GM12878 (cell line): ENCODE data around the gene TSPO. TPM values are rescaled to one million over a fixed set of nuclear protein-coding genes. Genes with fewer than 3 reads are reported as not detected.

Source experiments
- ATAC-seq: fragments of 200-7000 bp; cut with Tn5 transposase; 3 replicates; pipeline ENCODE4 v1.9.1; 2020; ENCODE audit warnings: mild to moderate bottlenecking, moderate library complexity
- BruUV-seq: library from RNA; stranded (reverse); fragments of 400-500 nt; replicated peaks from 2 replicates; lab custom pipeline; 2021; lab: Mats Ljungman, UMichigan
- CTCF ChIA-PET: fragments of 300-600 bp; sonication (Branson Sonifier 250); formaldehyde crosslinking; extraction: SDS; loops from one replicate; lab custom pipeline; 2021; ENCODE audit warnings: inconsistent platforms; lab: Yijun Ruan, JAX
- POLR2A ChIA-PET: fragments of 350-600 bp; formaldehyde crosslinking; extraction: SDS; loops from one replicate; lab custom pipeline; 2021; ENCODE audit warnings: inconsistent platforms; lab: Charles Lee
- RAD21 ChIA-PET: fragments of 300-600 bp; sonication (Branson Sonifier 250); formaldehyde crosslinking; loops from one replicate; lab custom pipeline; 2023; ENCODE audit warnings: antibody characterized with exemption; ENCODE audit not compliant: unreplicated experiment; lab: Charles Lee
- SMC1A ChIA-PET: fragments of 300-600 bp; sonication (Branson Sonifier 250); formaldehyde crosslinking; loops from one replicate; lab custom pipeline; 2023; ENCODE audit not compliant: unreplicated experiment, uncharacterized antibody; lab: Charles Lee
- DNase-seq: peaks from one replicate; pipeline ENCODE4 v3.0.0-alpha.2; 2011; ENCODE audit warnings: low read depth, low spot score
- FAIRE-seq: peaks from 3 replicates; lab custom pipeline; 2011; peaks lifted over from hg19 to GRCh38; lab: Jason Lieb, UNC
- H2AFZ ChIP-seq: 2 replicates; pipeline ENCODE4 v1.6.0; 2011; ENCODE audit warnings: low read depth, low read length, control low read depth; ENCODE audit not compliant: control insufficient read depth
- H3K27ac ChIP-seq: 2 replicates; pipeline ENCODE4 v1.5.1; 2011; ENCODE audit warnings: control low read depth; ENCODE audit not compliant: control insufficient read depth, insufficient read depth
- H3K27me3 ChIP-seq, 2 experiments: replicated peaks in 1 of 2; 2 replicates each; pipeline versions ENCODE4 v1.6.0 to v1.6.1; 2011; ENCODE audit warnings: low read length in 1 of 2; ENCODE audit not compliant: control insufficient read depth in 2 of 2, insufficient read depth in 2 of 2
- H3K36me3 ChIP-seq, 2 experiments: 2 replicates each; pipeline ENCODE4 v1.5.1; 2011; ENCODE audit warnings: low read length in 1 of 2; ENCODE audit not compliant: control insufficient read depth in 2 of 2, insufficient read depth in 2 of 2
- H3K4me1 ChIP-seq: 2 replicates; pipeline ENCODE4 v1.6.1; 2011; ENCODE audit warnings: mild to moderate bottlenecking, low read length, moderate library complexity, mixed read lengths; ENCODE audit not compliant: control insufficient read depth, insufficient read depth
- H3K4me2 ChIP-seq: 2 replicates; pipeline ENCODE4 v1.6.0; 2011; ENCODE audit warnings: control low read depth; ENCODE audit not compliant: control insufficient read depth, insufficient read depth
- H3K4me3 ChIP-seq: fragments of 200-600 bp; sonication (generic); 2 replicates; pipeline ENCODE4 v1.5.1; 2016
- H3K79me2 ChIP-seq: 2 replicates; pipeline ENCODE4 v1.6.0; 2011; ENCODE audit warnings: low read length; ENCODE audit not compliant: control insufficient read depth, insufficient read depth
- H3K9ac ChIP-seq: 2 replicates; pipeline ENCODE4 v1.8.0; 2011; ENCODE audit warnings: low read length, control low read depth, mixed read lengths; ENCODE audit not compliant: control insufficient read depth, insufficient read depth
- H3K9me3 ChIP-seq: replicated peaks from 3 replicates; pipeline ENCODE4 v1.5.1; 2011; ENCODE audit warnings: mild to moderate bottlenecking, low read length; ENCODE audit not compliant: control insufficient read depth, insufficient read depth
- H4K20me1 ChIP-seq: 2 replicates; pipeline ENCODE4 v1.6.0; 2011; ENCODE audit not compliant: control insufficient read depth, insufficient read depth
- EGR1 ChIP-seq, 2 experiments: IDR thresholded peaks; 1 replicate in 1 of 2; 2 replicates in 1 of 2; pipeline ENCODE4 v1.6.1; 2011 to 2012; ENCODE audit warnings: low read depth in 2 of 2, low read length in 2 of 2, borderline replicate concordance in 1 of 2, mild to moderate bottlenecking in 1 of 2, moderate library complexity in 1 of 2
- LARP7 ChIP-seq: fragments of 450-650 bp; IDR thresholded peaks from 2 replicates; pipeline ENCODE4 v1.6.1; 2017; ENCODE audit warnings: mild to moderate bottlenecking
- NR2C1 ChIP-seq: fragments of 450-650 bp; IDR thresholded peaks from 2 replicates; pipeline ENCODE4 v1.6.1; 2017; ENCODE audit warnings: antibody characterized with exemption, mild to moderate bottlenecking, moderate library complexity
- NR2C2 ChIP-seq: IDR thresholded peaks from 2 replicates; pipeline ENCODE4 v1.6.1; 2011; ENCODE audit warnings: borderline replicate concordance, low read depth; ENCODE audit not compliant: control insufficient read depth, insufficient read length
- RUNX3 ChIP-seq: IDR thresholded peaks from 2 replicates; pipeline ENCODE4 v1.6.1; 2012; ENCODE audit warnings: low read length, inconsistent platforms
- SIX5 ChIP-seq: IDR thresholded peaks from 2 replicates; pipeline ENCODE4 v1.6.1; 2011; ENCODE audit warnings: mild to moderate bottlenecking, low read depth, low read length, moderate library complexity; ENCODE audit not compliant: severe bottlenecking
- SRF ChIP-seq, 2 experiments: IDR thresholded peaks; 2 replicates each; pipeline ENCODE4 v1.6.1; 2011; ENCODE audit warnings: low read depth in 2 of 2, low read length in 2 of 2, mild to moderate bottlenecking in 1 of 2, moderate library complexity in 1 of 2
- TARDBP ChIP-seq: IDR thresholded peaks from 2 replicates; pipeline ENCODE4 v1.6.1; 2016; ENCODE audit warnings: borderline replicate concordance
- ZBED1 ChIP-seq: IDR thresholded peaks from 2 replicates; pipeline ENCODE4 v1.6.1; 2016; ENCODE audit warnings: borderline replicate concordance
- ZNF622 ChIP-seq: fragments of 450-650 bp; IDR thresholded peaks from 2 replicates; pipeline ENCODE4 v1.6.1; 2017; ENCODE audit warnings: mild to moderate bottlenecking, inconsistent platforms
- WGBS: methylation state at CpG from one replicate; pipeline ENCODE4 v1.1.6; 2016; ENCODE audit warnings: low lambda C conversion rate; ENCODE audit not compliant: insufficient replicate concordance, insufficient coverage; ENCODE audit errors: missing lambda C conversion rate; 5-methylcytosine and 5-hydroxymethylcytosine counted together
- in situ Hi-C: fragments of 300-500 bp; cut with MboI; formaldehyde crosslinking; loops from 9 replicates; pipeline ENCODE4 v1.14.3; 2018; ENCODE audit warnings: mixed read lengths
- intact Hi-C: fragments of 100-400 bp; cut with micrococcal nuclease; formaldehyde crosslinking; loops from one replicate; pipeline ENCODE4 v1.14.2; 2022; ENCODE audit not compliant: unreplicated experiment
- polyA plus RNA-seq, 11 experiments: library from polyadenylated mRNA; depleted of rRNA in 4 of 11; unstranded in 6 of 11; stranded (reverse) in 5 of 11; fragments of >200 nt; fragmentation: Nextera tagmentation in 4 of 11; fragmentation: Illumina TruSeq in 1 of 11; extraction: Ambion mirVana in 4 of 11; extraction: Trizol in 1 of 11; gene quantifications; 1 replicate in 1 of 11; 2 replicates in 10 of 11; pipeline versions ENCODE4 v1.2.1 to v1.2.3, GENCODE V29; 2011 to 2016; ENCODE audit warnings: inconsistent platforms in 2 of 11, missing spikeins in 2 of 11, low read depth in 1 of 11
- total RNA-seq, 4 experiments: library from RNA; depleted of rRNA in 3 of 4; stranded (reverse); fragments of >200 nt in 3 of 4; fragmentation: Illumina TruSeq in 1 of 4; extraction: Trizol in 1 of 4; gene quantifications; 2 replicates each; pipeline versions ENCODE4 v1.2.1 to v1.2.3, GENCODE V29; 2013 to 2021

Gene TSPO
- total and polyA plus RNA-seq, 10 of the 15 experiments (the other 5 are each of a cell fraction or from before 2014, with no cell fraction given): 1.4 to 50.5 (median 18.8) TPM

DNA sequence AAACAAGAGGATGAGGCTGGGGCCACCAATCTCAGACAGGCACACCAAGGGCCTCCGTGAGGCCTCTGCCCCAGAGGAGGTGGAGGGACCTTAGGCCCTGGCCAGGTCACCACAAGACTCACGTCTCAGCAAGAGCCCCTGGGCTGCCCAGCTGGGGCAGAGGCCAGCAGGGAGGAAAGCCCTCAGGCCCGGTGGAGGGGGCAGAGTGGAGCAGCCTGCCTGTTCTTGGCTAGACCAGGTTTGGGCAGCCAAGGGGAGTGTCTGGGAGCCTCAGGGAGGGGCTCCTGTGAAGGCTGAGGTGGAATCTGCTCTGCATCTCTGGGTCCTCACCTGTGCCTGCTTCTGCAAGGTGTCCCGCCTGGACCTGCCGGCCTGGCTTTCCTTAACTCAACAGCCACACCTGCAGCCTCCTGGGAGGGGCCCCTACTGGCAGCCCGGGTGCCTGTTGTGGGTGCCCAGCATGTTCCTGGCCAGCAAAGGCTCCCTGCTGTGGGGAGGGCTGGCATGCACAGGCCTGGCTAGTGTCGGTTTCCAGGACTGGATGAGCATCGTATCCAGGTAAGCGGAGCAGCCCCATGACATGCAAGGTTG, 23.7 kb downstream of the TSPO start:
- ChIA-PET CTCF (no interaction called here), POLR2A (no interaction called here), RAD21 (no interaction called here), SMC1A (no interaction called here)
- no TSS peak for BruUV-seq
- Histone ChIP-seq H3K9ac (no peak overlapping the region), H3K79me2 (no peaks in the 10 kb centered on the region), H3K4me1 (no peaks in the 10 kb centered on the region), H4K20me1 (no peaks in the 10 kb centered on the region), H3K4me2 (no peak overlapping the region), H3K27ac (no peak overlapping the region), H3K27me3 (no peaks in the 10 kb centered on the region), H2AFZ (no peak overlapping the region), H3K4me3 (no peak overlapping the region), H3K9me3 (no peaks in the 10 kb centered on the region), H3K36me3 (peaks cover 7 to 18% of the 10 kb centered on the region in 2 experiments; a peak in 3 of 4 replicates)
- DNase-seq: no peak
- TF ChIP-seq NR2C1 (no peak), SIX5 (no peak), RUNX3 (no peak), SRF (IDR thresholded peaks at IDR 0.05; ENCODE audit: low read depth in 2 of 2, low read length in 2 of 2) (no peak), ZNF622 (no peak), TARDBP (no peak), EGR1 (IDR thresholded peaks at IDR 0.05; ENCODE audit: borderline replicate concordance in 1 of 2, low read depth in 2 of 2, low read length in 2 of 2) (no peak), ZBED1 (no peak), NR2C2 (no peak), LARP7 (no peak)
- no peak for ATAC-seq
- intact Hi-C loops: no loop called here
- in situ Hi-C loops: no loop called here
- 97% methylated on average over 9 of the region's 9 CpGs for WGBS
- no peak for FAIRE-seq
